HCT116 (cell line): ENCODE data around the gene ERN1. TPM values are rescaled to one million over a fixed set of nuclear protein-coding genes. Genes with fewer than 3 reads are reported as not detected.

Source experiments
- ATAC-seq: fragments of 200-7000 bp; cut with Tn5 transposase; 2 replicates; pipeline ENCODE4 v1.9.1; 2020; ENCODE audit warnings: mild to moderate bottlenecking, moderate library complexity
- BruUV-seq: library from RNA; stranded (reverse); fragments of 400-500 nt; replicated peaks from 2 replicates; lab custom pipeline; 2021; lab: Mats Ljungman, UMichigan
- CTCF ChIA-PET: fragments of 300-600 bp; sonication (Branson Sonifier 250); formaldehyde crosslinking; loops from one replicate; lab custom pipeline; 2021; ENCODE audit warnings: antibody characterized with exemption; lab: Charles Lee
- POLR2A ChIA-PET: fragments of 300-600, 350-600 bp; sonication (Branson Sonifier 250); formaldehyde crosslinking; loops from one replicate; lab custom pipeline; 2021; ENCODE audit warnings: antibody characterized with exemption; lab: Charles Lee
- RAD21 ChIA-PET, 2 experiments: fragments of 300-600 bp; sonication (Branson Sonifier 250); formaldehyde crosslinking; loops; one replicate each; lab custom pipeline; 2023; ENCODE audit warnings: low total read pairs in 2 of 2; ENCODE audit not compliant: uncharacterized antibody in 2 of 2, unreplicated experiment in 2 of 2, low non-redundant PET in 1 of 2; lab: Charles Lee
- DNase-seq: peaks from one replicate; pipeline ENCODE4 v3.0.0-alpha.2; 2010; ENCODE audit warnings: low read depth, low spot score
- H2AFZ ChIP-seq: fragments of 200-600 bp; shearing (Covaris generic), sonication (generic); 2 replicates; pipeline ENCODE4 v1.6.1; 2017; ENCODE audit warnings: low read depth, mixed run types, mixed read lengths, antibody characterized with exemption, low read length; ENCODE audit not compliant: poor library complexity, severe bottlenecking
- H3K27ac ChIP-seq: 2 replicates; pipeline ENCODE4 v1.5.1; 2012; ENCODE audit warnings: low read depth, low read length
- H3K27me3 ChIP-seq: fragments of 200-600 bp; sonication (generic); 2 replicates; pipeline ENCODE4 v1.6.1; 2016; ENCODE audit warnings: mixed run types, low read length, mixed read lengths; ENCODE audit not compliant: insufficient read depth
- H3K36me3 ChIP-seq, 2 experiments: fragments of 200-500 bp in 1 of 2; fragments of 200-600 bp in 1 of 2; sonication (Bioruptor generic) in 1 of 2; sonication (generic) in 1 of 2; 2 replicates each; pipeline versions ENCODE4 v1.5.1 to v1.6.1; 2014 to 2016; ENCODE audit warnings: low read length in 2 of 2, inconsistent platforms in 1 of 2, mixed read lengths in 1 of 2, mixed run types in 1 of 2; ENCODE audit not compliant: insufficient read depth in 2 of 2, control insufficient read depth in 1 of 2
- H3K4me1 ChIP-seq, 2 experiments: fragments of 200-600 bp in 1 of 2; sonication (generic) in 1 of 2; 2 replicates each; pipeline versions ENCODE4 v1.5.1 to v1.6.1; 2012 to 2017; ENCODE audit warnings: low read length in 2 of 2, inconsistent platforms in 1 of 2, mild to moderate bottlenecking in 1 of 2, mixed read lengths in 1 of 2, mixed run types in 1 of 2, moderate library complexity in 1 of 2; ENCODE audit not compliant: insufficient read depth in 2 of 2, control insufficient read depth in 1 of 2
- H3K4me2 ChIP-seq: fragments of 200-600 bp; sonication (generic); 2 replicates; pipeline ENCODE4 v1.6.1; 2017; ENCODE audit warnings: mixed run types, low read length, mixed read lengths
- H3K4me3 ChIP-seq, 2 experiments: fragments of 200-600 bp in 1 of 2; sonication (generic) in 1 of 2; replicated peaks in 1 of 2; 2 replicates each; pipeline ENCODE4 v1.5.1; 2011 to 2016; ENCODE audit warnings: low read length in 2 of 2, control low read depth in 1 of 2, low read depth in 1 of 2, mild to moderate bottlenecking in 1 of 2, mixed read lengths in 1 of 2, mixed run types in 1 of 2
- H3K79me2 ChIP-seq: fragments of 200-600 bp; sonication (generic); 2 replicates; pipeline ENCODE4 v1.6.1; 2017; ENCODE audit warnings: mild to moderate bottlenecking, mixed run types, low read length, moderate library complexity, mixed read lengths; ENCODE audit not compliant: insufficient read depth
- H3K9ac ChIP-seq: fragments of 200-600 bp; sonication (generic); 2 replicates; pipeline ENCODE4 v1.6.1; 2016; ENCODE audit warnings: low read length, mixed read lengths
- H3K9me2 ChIP-seq: fragments of 200-600 bp; sonication (generic), shearing (Covaris generic); 2 replicates; pipeline ENCODE4 v1.6.1; 2017; ENCODE audit warnings: mixed run types, mild to moderate bottlenecking, moderate library complexity; ENCODE audit not compliant: insufficient read depth
- H3K9me3 ChIP-seq, 2 experiments: fragments of 200-500 bp in 1 of 2; fragments of 200-600 bp in 1 of 2; sonication (Bioruptor generic) in 1 of 2; sonication (generic) in 1 of 2; 2 replicates each; pipeline ENCODE4 v1.6.1; 2014 to 2017; ENCODE audit warnings: low read length in 2 of 2, mixed read lengths in 2 of 2, inconsistent platforms in 1 of 2, low read depth in 1 of 2, mild to moderate bottlenecking in 1 of 2, mixed run types in 1 of 2, moderate library complexity in 1 of 2; ENCODE audit not compliant: control insufficient read depth in 1 of 2, insufficient read depth in 1 of 2
- H4K20me1 ChIP-seq: fragments of 200-600 bp; sonication (generic), shearing (Covaris generic); 2 replicates; pipeline ENCODE4 v1.6.1; 2017; ENCODE audit warnings: mixed run types, mild to moderate bottlenecking, moderate library complexity; ENCODE audit not compliant: insufficient read depth
- ATF3 ChIP-seq: IDR thresholded peaks from 2 replicates; pipeline ENCODE4 v1.6.1; 2012
- CEBPB ChIP-seq: IDR thresholded peaks from 2 replicates; pipeline ENCODE4 v1.6.1; 2012; ENCODE audit warnings: low read depth
- CTCF ChIP-seq, 3 experiments: fragments of 200-600 bp in 1 of 3; sonication (generic) in 1 of 3; IDR thresholded peaks in 2 of 3; conservative IDR thresholded peaks in 1 of 3; 2 replicates each; pipeline ENCODE4 v1.5.1; 2012 to 2017; ENCODE audit warnings: low read depth in 2 of 3, low read length in 2 of 3, antibody characterized with exemption in 1 of 3, borderline replicate concordance in 1 of 3, control low read depth in 1 of 3, mild to moderate bottlenecking in 1 of 3, mixed read lengths in 1 of 3, mixed run types in 1 of 3, moderate library complexity in 1 of 3; ENCODE audit not compliant: insufficient read depth in 1 of 3
- EZH2 ChIP-seq: fragments of 200-600 bp; sonication (generic); IDR thresholded peaks from 2 replicates; pipeline ENCODE4 v1.6.1; 2017; ENCODE audit warnings: antibody characterized with exemption, mixed run types
- FOSL1 ChIP-seq: IDR thresholded peaks from 2 replicates; pipeline ENCODE4 v1.6.1; 2012; ENCODE audit warnings: low read depth
- MAX ChIP-seq: IDR thresholded peaks from 2 replicates; pipeline ENCODE4 v1.6.1; 2012
- POLR2A ChIP-seq: IDR thresholded peaks from 2 replicates; pipeline ENCODE4 v1.7.0; 2011; ENCODE audit warnings: borderline replicate concordance; ENCODE audit not compliant: insufficient read depth, insufficient read length; ENCODE audit errors: extremely low read depth
- RAD21 ChIP-seq: IDR thresholded peaks from 2 replicates; pipeline ENCODE4 v1.6.1; 2012; ENCODE audit warnings: low read depth, mild to moderate bottlenecking
- REST ChIP-seq: IDR thresholded peaks from 2 replicates; pipeline ENCODE4 v1.6.1; 2012; ENCODE audit warnings: low read depth
- SP1 ChIP-seq: IDR thresholded peaks from 2 replicates; pipeline ENCODE4 v1.6.1; 2012; ENCODE audit warnings: low read depth
- SRF ChIP-seq: IDR thresholded peaks from 2 replicates; pipeline ENCODE4 v1.6.1; 2012; ENCODE audit warnings: low read depth
- TCF7L2 ChIP-seq: IDR thresholded peaks from 2 replicates; pipeline ENCODE4 v1.7.0; 2011; ENCODE audit warnings: borderline replicate concordance, inconsistent platforms; ENCODE audit not compliant: insufficient read depth, insufficient read length; ENCODE audit errors: extremely low read depth
- ZFX ChIP-seq: fragments of 450-650 bp; IDR thresholded peaks from 2 replicates; pipeline ENCODE4 v1.6.1; 2017
- ZNF274 ChIP-seq: fragments of 200-500 bp; sonication (Bioruptor generic); IDR thresholded peaks from 2 replicates; pipeline ENCODE4 v1.6.1; 2014; ENCODE audit warnings: mild to moderate bottlenecking, low read depth, low read length, inconsistent platforms
- intact Hi-C: fragments of 100-400 bp; cut with micrococcal nuclease; formaldehyde crosslinking; loops from 2 replicates; pipeline ENCODE4 v1.10.0; 2022
- total RNA-seq: library from RNA; stranded (reverse); gene quantifications from one replicate; pipeline ENCODE4 v1.2.1, GENCODE V29; 2021; ENCODE audit not compliant: unreplicated experiment

Gene ERN1
- total RNA-seq, 1 experiment from 2014 or later, result 28.2 TPM

- no peaks in the 10 kb centered on the region for H4K20me1 ChIP-seq
- no peak overlapping the region for H3K27ac ChIP-seq
- peaks cover 0 to 4% of the 10 kb centered on the region in 2 experiments; a peak in 3 of 4 replicates for H3K36me3 ChIP-seq
- ChIA-PET RAD21 (no interaction called here), POLR2A (interaction anchor here (1.0 kb wide), 1 partner anchor 33 kb away, joined by 3 read pairs; no protein-coding TSS in a partner anchor), CTCF (no interaction called here)
- no peak overlapping the region for H3K4me3 ChIP-seq
- intact Hi-C loops, result no loop called here
- TF ChIP-seq FOSL1 (no peak), ZFX (no peak), SP1 (no peak), EZH2 (no peak), TCF7L2 (no peak), REST (no peak), CTCF (IDR thresholded peaks at IDR 0.05 in 2 of 3, conservative IDR thresholded peaks at IDR 0.05 in 1 of 3; ENCODE audit: borderline replicate concordance in 1 of 3, insufficient read depth in 1 of 3, low read depth in 2 of 3, low read length in 2 of 3) (no peak), ATF3 (no peak), RAD21 (no peak), SRF (no peak), POLR2A (no peak), ZNF274 (no peak), CEBPB (no peak), MAX (no peak)
- no TSS peak for BruUV-seq
- no peak overlapping the region for H3K9ac ChIP-seq
- H3K9me2 ChIP-seq, result no peaks in the 10 kb centered on the region
- DNase-seq, result no peak
- H3K4me1 ChIP-seq, result no peaks in the 10 kb centered on the region
- H2AFZ ChIP-seq, result no peak overlapping the region
- no peaks in the 10 kb centered on the region for H3K27me3 ChIP-seq
- no peaks in the 10 kb centered on the region for H3K79me2 ChIP-seq
- ATAC-seq, result no peak
- H3K9me3 ChIP-seq, result no peaks in the 10 kb centered on the region; a peak in 1 of 4 replicates
- no peak overlapping the region for H3K4me2 ChIP-seq
These were observed 48.3 kb upstream of the ERN1 start for GRCh38 chr17:64178011-64178825.
